ENCODE results near the gene UBE2E2.

The UBE2E2 gene

DNA sequence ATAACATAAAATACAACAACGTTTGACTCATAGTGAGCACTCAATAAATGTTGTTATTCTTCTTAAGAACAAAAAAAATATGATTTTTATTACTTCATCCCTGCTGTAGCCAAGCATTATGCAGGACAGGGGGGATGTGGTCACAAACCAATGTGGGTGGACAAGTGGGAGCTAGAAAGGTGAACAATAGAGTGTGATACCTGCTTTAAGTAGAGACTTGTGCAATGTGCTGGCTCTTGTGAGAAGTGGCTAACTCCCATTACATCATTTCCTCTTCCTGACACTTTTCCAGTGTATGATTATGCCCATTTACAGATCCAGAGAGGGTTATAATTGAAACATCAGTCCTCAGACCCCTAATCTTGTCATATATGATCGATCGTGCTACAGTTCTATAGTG, 193.6 kb downstream of the UBE2E2 start:
- DNase-seq: no peak

DNA sequence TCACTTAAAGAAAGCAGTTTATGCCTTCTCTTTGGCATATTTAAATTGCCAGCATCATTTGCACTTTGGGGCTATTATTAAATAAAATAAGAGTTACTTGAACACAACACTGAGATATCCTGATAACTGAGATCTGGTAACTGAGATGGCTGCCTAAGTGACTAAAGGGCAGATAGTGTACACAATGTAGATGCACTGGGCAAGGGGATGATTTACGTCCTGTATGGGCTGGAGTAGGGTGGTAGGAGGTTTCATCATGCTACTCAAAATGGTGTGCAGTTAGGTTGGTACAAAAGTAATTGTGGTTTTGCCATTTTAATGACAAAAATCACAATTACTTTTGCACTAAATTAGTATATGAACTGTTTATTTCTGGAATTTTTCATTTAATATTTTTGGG, 196.1 kb downstream of the UBE2E2 start:
- DNase-seq: no peak

- DNase-seq: no peak
Observed at GRCh38 chr3:23402728-23403492, 199.8 kb downstream of the UBE2E2 start.

DNA sequence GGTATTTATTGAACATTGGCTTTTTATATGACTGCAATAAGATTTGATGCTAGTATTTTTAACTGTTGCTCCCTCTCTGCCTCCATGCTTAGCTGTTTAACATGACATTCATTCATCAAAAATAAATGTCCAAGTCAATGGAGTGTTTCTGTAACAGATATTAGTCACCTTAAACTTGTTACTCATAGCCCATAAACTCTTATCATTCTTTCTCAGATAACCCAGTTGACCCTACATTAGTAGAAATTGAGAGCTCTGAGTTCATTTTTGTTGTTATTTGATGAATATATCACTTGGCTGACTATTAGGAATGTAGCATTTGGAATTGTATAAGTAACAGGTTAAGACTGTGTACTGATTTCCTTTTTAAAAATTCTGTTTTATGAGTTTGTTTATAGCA, 201.1 kb downstream of the UBE2E2 start:
- no peak for DNase-seq

- DNase-seq: no peak
Observed at GRCh38 chr3:23405081-23405480, 202.0 kb downstream of the UBE2E2 start.

GRCh38 chr3:23406601-23407000, 203.5 kb downstream of the UBE2E2 start:
- DNase-seq: no peak

GRCh38 chr3:23418026-23418425, 214.9 kb downstream of the UBE2E2 start:
- DNase-seq: no peak

- DNase-seq: no peak
Observed at GRCh38 chr3:23421811-23422516, 218.8 kb downstream of the UBE2E2 start.

GRCh38 chr3:23422517-23422851, 219.4 kb downstream of the UBE2E2 start:
- DNase-seq: no peak

DNA sequence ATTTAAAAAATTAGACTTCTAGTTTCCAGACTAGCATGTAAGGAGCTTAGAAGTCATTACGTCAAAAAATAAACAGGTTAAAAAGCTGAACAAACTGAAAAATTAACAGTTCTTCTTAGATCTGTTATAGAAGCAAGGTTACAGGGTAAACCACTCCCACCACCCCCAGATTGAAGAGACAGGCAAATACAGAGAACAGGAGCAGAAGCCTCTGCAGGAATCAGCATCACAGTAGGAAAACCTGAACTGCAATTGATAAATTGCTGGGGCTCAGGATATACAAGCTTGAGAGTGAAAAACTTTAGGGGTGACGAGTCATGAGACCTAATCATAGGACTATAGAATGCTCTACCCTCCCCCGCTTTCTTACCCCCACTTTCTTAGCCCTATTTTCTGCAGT, 222.3 kb downstream of the UBE2E2 start:
- no peak for DNase-seq

DNA sequence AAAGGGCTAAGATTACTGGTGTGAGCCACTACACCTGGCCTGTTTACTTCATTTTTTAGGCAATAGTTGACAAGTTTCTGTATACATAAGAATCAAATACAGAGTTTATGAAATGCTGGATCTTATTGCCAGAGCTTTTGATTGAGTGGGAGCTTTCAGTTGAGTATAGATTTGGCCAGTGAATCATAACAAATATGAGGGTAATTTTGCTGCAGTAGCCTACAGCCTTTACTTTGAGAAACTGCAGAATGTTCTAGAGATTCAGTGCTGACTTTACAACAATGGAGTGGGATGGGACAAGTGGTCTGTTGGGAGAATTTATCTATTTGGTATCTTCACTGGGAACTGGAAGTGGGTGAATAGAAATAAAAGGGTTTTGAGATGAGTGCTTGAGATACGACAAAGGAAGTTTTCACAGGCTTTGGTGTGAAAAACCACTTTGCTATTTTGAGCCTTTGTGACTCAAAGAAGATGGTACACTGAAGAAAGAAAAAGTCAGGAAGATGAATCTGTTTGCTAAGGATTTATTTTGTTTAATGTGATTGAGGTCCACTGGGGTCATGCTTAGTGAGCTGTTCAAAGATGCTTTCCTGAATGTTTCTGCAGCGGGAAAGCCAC, 227.8 kb downstream of the UBE2E2 start:
- no peak for DNase-seq

- DNase-seq: no peak
Observed at GRCh38 chr3:23431764-23432163, 228.6 kb downstream of the UBE2E2 start.

DNA sequence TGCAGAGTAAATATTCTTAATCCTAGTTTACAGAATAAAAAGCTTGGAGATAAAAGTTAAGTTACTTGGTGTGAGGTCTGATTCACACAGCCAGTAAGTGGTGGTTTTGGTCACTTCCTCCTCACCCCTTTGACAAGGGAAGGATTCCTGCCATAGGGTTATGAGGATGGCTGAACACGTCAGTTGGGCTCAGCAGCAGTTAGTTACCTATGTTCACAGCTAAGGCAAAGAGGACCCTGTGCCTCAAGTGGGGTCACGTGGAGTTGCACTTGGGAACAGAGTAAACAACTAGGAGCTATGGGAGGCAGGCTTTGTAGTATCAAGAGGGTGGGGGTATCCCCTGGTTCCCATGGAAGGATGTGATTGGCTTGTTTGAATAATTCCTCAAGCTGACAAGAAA, 232.2 kb downstream of the UBE2E2 start:
- DNase-seq: no peak

- DNase-seq: no peak
Observed at GRCh38 chr3:23435904-23436303, 232.8 kb downstream of the UBE2E2 start.

DNA sequence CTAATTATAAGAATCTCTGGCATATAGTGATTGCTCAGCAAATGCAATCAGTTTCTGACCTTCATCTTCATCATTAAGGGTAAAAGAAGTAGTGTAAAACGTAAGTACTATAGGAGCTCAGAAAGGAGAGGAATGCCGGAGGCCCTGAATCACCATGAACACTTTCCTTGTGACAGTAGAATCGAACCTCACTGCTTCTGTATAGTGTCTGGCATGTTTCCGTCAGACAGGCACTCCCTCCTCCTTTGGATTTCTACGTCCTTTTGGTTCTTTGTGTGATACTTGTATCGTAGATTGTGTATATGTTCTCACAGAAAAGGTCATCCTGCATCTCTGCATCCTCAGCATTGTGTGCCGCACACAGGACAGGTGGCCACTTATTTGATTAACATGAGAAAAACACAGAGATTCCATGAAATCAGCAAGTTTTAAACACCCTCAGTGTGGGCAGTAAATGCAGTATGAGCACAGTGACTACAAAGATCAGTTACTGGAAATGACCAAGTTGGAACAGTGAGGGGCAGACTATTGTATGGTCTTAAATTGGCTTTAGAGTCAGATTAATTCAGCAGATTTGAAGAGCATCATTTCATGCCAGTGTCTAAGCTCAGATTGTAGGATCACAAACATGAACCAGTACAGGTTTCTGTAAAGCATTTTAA, 234.5 kb downstream of the UBE2E2 start:
- DNase-seq: no peak

- DNase-seq: no peak
Observed at GRCh38 chr3:23438657-23439056, 235.5 kb downstream of the UBE2E2 start.

- DNase-seq: no peak
Observed at GRCh38 chr3:23439080-23439479, 236.0 kb downstream of the UBE2E2 start.

GRCh38 chr3:23440416-23441294, 237.5 kb downstream of the UBE2E2 start:
- DNase-seq: no peak

DNA sequence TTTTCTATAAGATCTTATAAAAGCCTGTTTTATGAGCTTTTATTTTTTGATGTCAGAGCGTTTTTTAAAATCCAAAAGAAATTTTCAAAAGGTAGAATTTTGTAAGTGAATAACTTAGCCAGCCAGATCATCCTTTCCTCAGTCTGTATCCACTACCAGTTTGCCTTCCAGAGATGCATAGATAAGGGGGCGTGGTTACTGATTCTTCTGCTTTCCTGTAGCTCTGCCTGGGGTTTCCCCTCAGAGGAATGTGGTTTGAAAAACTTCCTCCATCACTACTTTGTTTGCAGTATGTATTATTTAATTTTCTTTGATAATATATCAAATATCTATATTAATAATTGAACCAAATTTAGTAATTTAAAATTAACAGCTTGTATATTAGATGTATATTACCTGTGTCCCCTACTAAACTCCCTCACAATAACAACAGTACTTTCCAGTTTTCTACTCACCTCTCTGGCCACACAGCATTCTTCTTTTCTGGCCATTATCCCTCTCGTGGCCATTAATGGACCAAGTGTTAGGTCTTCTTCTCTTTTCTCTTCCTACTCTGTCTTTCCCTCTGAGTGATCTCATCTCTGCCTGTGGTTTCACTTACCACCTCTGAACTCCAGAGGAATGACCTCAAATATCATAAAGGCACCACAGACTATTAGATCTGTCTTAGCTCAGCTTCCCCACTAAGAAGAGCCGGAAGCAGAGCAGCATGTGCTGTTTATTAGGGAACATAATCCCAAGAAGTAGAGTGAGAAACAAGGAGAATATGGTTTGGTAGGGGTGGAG, 239.7 kb downstream of the UBE2E2 start:
- peak; percentile 27 for DNase-seq

DNA sequence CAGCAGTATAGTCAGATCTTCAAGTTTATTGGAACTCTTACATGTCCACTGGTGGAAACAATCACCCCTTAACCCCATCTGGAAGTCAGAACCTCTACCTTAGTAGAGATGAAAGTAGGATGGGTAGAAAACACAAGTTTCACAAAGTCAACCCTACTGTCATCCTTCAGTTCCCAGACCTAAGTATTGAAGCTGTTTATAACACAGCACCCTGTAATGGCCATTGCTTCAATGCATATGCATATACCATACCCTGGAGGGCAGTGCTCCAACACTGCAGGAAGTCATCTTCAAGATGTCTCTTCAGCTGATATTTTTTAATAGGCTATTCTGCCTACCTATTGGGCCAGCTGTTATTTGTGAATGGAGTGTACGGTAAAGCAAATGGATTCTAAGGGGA, 241.3 kb downstream of the UBE2E2 start:
- no peak for DNase-seq

- DNase-seq: no peak
Observed at GRCh38 chr3:23446301-23446700, 243.2 kb downstream of the UBE2E2 start.

- DNase-seq: no peak
Observed at GRCh38 chr3:23448998-23449537, 245.9 kb downstream of the UBE2E2 start.
